HFF-Myc (cell line): ENCODE results near the gene ASXL1.
A peak's percentile ranks its signal among the peaks of the same experiment; 100 is the strongest.

Experiments
- DNase-seq: peaks from one replicate; pipeline ENCODE4 v3.0.0-alpha.2; 2011; ENCODE audit warnings: low read depth; ENCODE audit errors: extremely low read depth
- H3K4me3 ChIP-seq: replicated peaks from 2 replicates; pipeline ENCODE4 v1.5.1; 2011; ENCODE audit warnings: low read depth, mild to moderate bottlenecking, control low read depth, low read length
- TF ChIP-seq, protein P1 (sequence below): IDR thresholded peaks from 2 replicates; pipeline ENCODE4 v1.5.1; 2012; ENCODE audit warnings: mild to moderate bottlenecking, low read depth, low read length, control low read depth; ENCODE audit errors: missing control alignments

The ASXL1 gene

GRCh38 chr20:32356622-32357374 lies 1.3 kb upstream of the ASXL1 start:
- H3K4me3 ChIP-seq, result peak overlapping the region; percentile 93
- no peak for DNase-seq

DNA sequence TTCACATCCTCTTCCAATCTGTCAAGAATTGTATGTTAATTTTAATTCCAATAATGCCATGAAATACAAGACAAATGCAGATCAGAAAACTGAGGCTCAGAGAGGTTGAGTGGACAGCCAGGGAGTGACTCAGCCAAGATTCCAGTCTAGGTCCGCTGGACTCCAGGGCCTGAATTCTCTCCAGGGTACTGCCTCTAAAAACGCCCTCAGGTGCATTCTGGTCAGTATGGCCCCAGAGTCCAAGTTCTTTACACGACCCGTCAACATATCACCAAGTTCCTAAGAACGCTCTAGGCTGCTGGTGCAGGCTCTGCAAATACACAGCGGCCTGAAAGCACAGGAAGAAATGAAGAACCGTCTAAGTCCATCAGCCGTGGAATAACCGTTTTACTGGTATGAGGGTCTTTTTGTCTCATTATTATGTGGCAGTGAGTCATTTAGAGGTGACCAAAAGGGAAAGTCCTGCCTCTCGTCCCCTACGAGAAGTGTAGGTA lies 709 bp upstream of the ASXL1 start:
- no peak for DNase-seq
- TF ChIP-seq, protein P1, sequence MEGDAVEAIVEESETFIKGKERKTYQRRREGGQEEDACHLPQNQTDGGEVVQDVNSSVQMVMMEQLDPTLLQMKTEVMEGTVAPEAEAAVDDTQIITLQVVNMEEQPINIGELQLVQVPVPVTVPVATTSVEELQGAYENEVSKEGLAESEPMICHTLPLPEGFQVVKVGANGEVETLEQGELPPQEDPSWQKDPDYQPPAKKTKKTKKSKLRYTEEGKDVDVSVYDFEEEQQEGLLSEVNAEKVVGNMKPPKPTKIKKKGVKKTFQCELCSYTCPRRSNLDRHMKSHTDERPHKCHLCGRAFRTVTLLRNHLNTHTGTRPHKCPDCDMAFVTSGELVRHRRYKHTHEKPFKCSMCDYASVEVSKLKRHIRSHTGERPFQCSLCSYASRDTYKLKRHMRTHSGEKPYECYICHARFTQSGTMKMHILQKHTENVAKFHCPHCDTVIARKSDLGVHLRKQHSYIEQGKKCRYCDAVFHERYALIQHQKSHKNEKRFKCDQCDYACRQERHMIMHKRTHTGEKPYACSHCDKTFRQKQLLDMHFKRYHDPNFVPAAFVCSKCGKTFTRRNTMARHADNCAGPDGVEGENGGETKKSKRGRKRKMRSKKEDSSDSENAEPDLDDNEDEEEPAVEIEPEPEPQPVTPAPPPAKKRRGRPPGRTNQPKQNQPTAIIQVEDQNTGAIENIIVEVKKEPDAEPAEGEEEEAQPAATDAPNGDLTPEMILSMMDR, result no peak
- H3K4me3 ChIP-seq, result peak overlapping the region; percentile 93

More at GRCh38 chr20:32356622-32357374, 1.3 kb upstream of the ASXL1 start:
- TF ChIP-seq, protein P1, result no peak

GRCh38 chr20:32358632-32358882 lies 426 bp downstream of the ASXL1 start:
- DNase-seq, result no peak
- H3K4me3 ChIP-seq, result peak overlapping the region; percentile 93
- TF ChIP-seq, protein P1, result no peak

GRCh38 chr20:32358883-32359632 lies 927 bp downstream of the ASXL1 start:
- TF ChIP-seq, protein P1, result no peak
- no peak for DNase-seq
- peak overlapping the region; percentile 93 for H3K4me3 ChIP-seq

DNA sequence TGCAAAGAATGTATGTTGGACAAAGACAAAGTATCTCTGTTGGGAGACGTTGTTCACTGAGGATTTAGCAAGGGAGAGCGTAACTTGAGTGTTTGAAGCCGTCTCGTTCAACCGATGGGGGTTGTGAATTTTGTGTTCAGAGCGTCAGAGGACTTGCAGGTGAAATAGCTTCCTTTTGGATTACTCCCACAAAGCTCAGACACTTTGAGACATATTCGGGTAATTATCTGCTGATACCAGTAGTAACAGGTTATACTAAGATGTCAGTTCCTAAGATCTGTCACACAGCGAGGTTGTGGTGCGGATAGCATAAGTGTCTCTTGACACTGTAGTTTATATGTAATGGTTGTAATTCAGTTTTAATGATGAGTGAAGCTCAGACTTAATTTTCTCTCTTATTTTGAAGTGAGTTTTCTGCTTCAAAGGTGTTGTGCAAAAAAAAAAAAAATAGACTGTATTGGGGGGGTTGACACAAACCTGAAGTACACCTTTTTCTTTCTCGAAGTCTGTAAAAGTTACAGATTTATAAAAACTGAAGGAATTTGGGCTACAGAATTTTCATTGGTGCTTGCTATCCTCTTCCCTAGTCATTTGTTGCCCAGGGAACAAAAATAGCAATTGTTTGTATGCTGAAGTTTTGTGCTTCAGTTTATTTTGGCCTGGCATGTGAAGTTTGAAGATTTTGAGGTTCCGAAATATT lies 1.7 kb downstream of the ASXL1 start:
- peak overlapping the region; percentile 93 for H3K4me3 ChIP-seq
- TF ChIP-seq, protein P1, result no peak
- no peak for DNase-seq

DNA sequence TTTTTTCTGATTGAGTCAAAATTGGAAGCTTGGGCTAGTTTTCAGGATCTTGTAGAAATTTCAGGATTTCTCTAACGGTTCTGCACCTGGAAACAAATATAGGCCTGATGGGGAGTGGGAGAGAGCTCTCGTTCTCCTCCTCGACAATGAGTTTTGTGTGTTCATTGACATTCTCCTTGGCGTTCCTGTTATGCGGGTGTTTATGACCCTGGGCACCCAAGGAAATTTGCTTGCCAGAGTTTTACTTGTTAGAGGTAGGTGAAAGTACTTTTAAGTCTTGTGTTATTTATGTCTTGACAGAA lies 2.2 kb downstream of the ASXL1 start:
- peak overlapping the region; percentile 93 for H3K4me3 ChIP-seq
- TF ChIP-seq, protein P1, result no peak
- DNase-seq, result no peak
